Measurements from ENCODE around the gene SIGLEC11. TPM values are rescaled to one million over a fixed set of nuclear protein-coding genes. Genes with fewer than 3 reads are reported as not detected.
A peak's percentile ranks its signal among the peaks of the same experiment; 100 is the strongest.

The SIGLEC11 gene
- total and polyA plus RNA-seq, 2 experiments from 2014 or later: not detected

GRCh38 chr19:49997709-49998108 is 36.7 kb upstream of the SIGLEC11 start:
- Histone ChIP-seq H3K27me3 (ENCODE audit: insufficient read depth) (no peaks in the 10 kb centered on the region), H4K20me1 (replicated peaks; ENCODE audit: insufficient read depth) (no peaks in the 10 kb centered on the region), H3K4me3 (no peak overlapping the region), H3K27ac (ENCODE audit: low read depth) (no peak overlapping the region), H3F3A (replicated peaks; ENCODE audit: low read depth) (no peaks in the 10 kb centered on the region), H3K36me3 (ENCODE audit: insufficient read depth) (no peaks in the 10 kb centered on the region), H3K4me2 (no peak overlapping the region), H2AFZ (no peak overlapping the region), H3K9me2 (ENCODE audit: insufficient read depth) (no peaks in the 10 kb centered on the region), H3K4me1 (ENCODE audit: insufficient read depth) (no peaks in the 10 kb centered on the region), H3K79me2 (replicated peaks; ENCODE audit: insufficient read depth) (no peaks in the 10 kb centered on the region)
- H3K27ac Mint-ChIP-seq: no peak overlapping the region
- no peaks in the 10 kb centered on the region for H3K9me3 Mint-ChIP-seq
- no peaks in the 10 kb centered on the region for H3K4me1 Mint-ChIP-seq
- DNase-seq (ENCODE audit: low spot score) (peak; percentile 85), ATAC-seq (peak; percentile 99)
- no peaks in the 10 kb centered on the region for H3K27me3 Mint-ChIP-seq (ENCODE audit: insufficient read depth, low read depth, poor library complexity)
- peaks cover 10% of the 10 kb centered on the region for H3K36me3 Mint-ChIP-seq (ENCODE audit: low read depth)
- no peak overlapping the region for H3K4me3 Mint-ChIP-seq
- TF ChIP-seq EZH2phosphoT487 (IDR thresholded peaks at IDR 0.05; ENCODE audit: unreplicated experiment) (no peak), REST (IDR thresholded peaks at IDR 0.05; ENCODE audit: unreplicated experiment) (no peak), EZH2 (IDR thresholded peaks at IDR 0.05; ENCODE audit: low read depth, unreplicated experiment) (no peak), CTCF (conservative IDR thresholded peaks at IDR 0.05; ENCODE audit: low read depth in 2 of 2) (no peak), ZNF462 (CRISPR knock-in tag; IDR thresholded peaks at IDR 0.05) (no peak), JUNB (IDR thresholded peaks at IDR 0.05; ENCODE audit: unreplicated experiment) (no peak), ETS1 (IDR thresholded peaks at IDR 0.05) (peak; percentile 70), ZNF114 (CRISPR knock-in tag; IDR thresholded peaks at IDR 0.05) (no peak), NANOG (IDR thresholded peaks at IDR 0.05; ENCODE audit: borderline replicate concordance) (no peak), CREB1 (CRISPR knock-in tag; IDR thresholded peaks at IDR 0.05; ENCODE audit: low read depth) (peak; percentile 42; the same call in 1 of the 2 replicates), ZNF331 (CRISPR knock-in tag; IDR thresholded peaks at IDR 0.05; ENCODE audit: low read depth) (no peak), POLR2AphosphoS5 (IDR thresholded peaks at IDR 0.05; ENCODE audit: low read depth) (no peak), STAT1 (IDR thresholded peaks at IDR 0.05; ENCODE audit: unreplicated experiment) (no peak)
